ENCODE data around the gene SOX15.

DNA sequence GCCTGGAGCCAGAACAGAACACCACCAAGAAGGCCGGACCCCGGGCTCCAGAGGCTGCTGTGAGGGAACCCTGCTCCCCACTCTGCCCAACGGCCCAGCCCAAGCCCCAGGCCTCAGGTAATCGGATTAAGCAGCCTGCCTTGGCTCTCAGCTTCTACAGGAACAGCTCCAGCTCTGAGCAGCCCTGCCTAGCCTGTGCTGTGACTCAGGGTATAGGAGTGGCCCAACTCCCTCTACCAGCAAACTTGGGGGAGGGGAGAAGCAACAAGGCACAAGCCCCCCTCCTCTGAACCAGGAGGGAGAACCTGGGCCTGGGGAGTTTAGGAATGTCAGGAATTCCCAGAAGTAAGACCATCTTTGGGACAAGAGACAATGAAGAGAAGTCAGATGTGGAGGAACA lies 849 bp upstream of the SOX15 start:
- TF ChIP-seq POLR2A (IDR thresholded peaks at IDR 0.05) (no peak), CTCF (IDR thresholded peaks at IDR 0.05) (no peak)

Measured in lower leg skin (tissue), 3 donors.